Endothelial cell (in vitro differentiated cells): ENCODE data around the gene DICER1. TPM values are rescaled to one million over a fixed set of nuclear protein-coding genes. Genes with fewer than 3 reads are reported as not detected.
A peak's percentile ranks its signal among the peaks of the same experiment; 100 is the strongest.

ENCODE experiments used
- DNase-seq: peaks from one replicate; pipeline ENCODE4 v3.0.0; 2021; ENCODE audit warnings: low spot score
- H3K27ac Mint-ChIP-seq: one replicate; pipeline ENCODE4 v1.8.0; 2021; ENCODE audit warnings: mixed read lengths, inconsistent platforms; ENCODE audit not compliant: unreplicated experiment
- H3K27me3 Mint-ChIP-seq: one replicate; pipeline ENCODE4 v1.8.0; 2021; ENCODE audit warnings: mild to moderate bottlenecking, moderate library complexity, mixed read lengths, inconsistent platforms; ENCODE audit not compliant: unreplicated experiment
- H3K36me3 Mint-ChIP-seq: one replicate; pipeline ENCODE4 v1.8.0; 2021; ENCODE audit warnings: mild to moderate bottlenecking, low read depth, mixed read lengths, inconsistent platforms; ENCODE audit not compliant: unreplicated experiment
- H3K4me1 Mint-ChIP-seq: one replicate; pipeline ENCODE4 v1.8.0; 2021; ENCODE audit warnings: mild to moderate bottlenecking, mixed read lengths, inconsistent platforms; ENCODE audit not compliant: unreplicated experiment
- H3K4me3 Mint-ChIP-seq: one replicate; pipeline ENCODE4 v1.8.0; 2021; ENCODE audit warnings: mild to moderate bottlenecking, mixed read lengths, inconsistent platforms; ENCODE audit not compliant: unreplicated experiment
- H3K9me3 Mint-ChIP-seq: one replicate; pipeline ENCODE4 v1.8.0; 2021; ENCODE audit warnings: mixed read lengths, inconsistent platforms; ENCODE audit not compliant: unreplicated experiment
- CTCF ChIP-seq: fragments of 200-600 bp; sonication (generic); IDR thresholded peaks from one replicate; pipeline ENCODE4 v1.5.0; 2021; ENCODE audit warnings: antibody characterized with exemption; ENCODE audit not compliant: unreplicated experiment
- microRNA-seq: library from miRNA; unstranded; fragments of <30 nt; microRNA quantifications from one replicate; pipeline ENCODE4, GENCODE V29; 2020; ENCODE audit not compliant: unreplicated experiment
- total RNA-seq: library from RNA; stranded (reverse); fragmentation: NEBNext Ultra II Directional; extraction: Animal tissue kit (Norgen Biotek cat#: 25700); gene quantifications from one replicate; pipeline ENCODE4 v1.2.1, GENCODE V29; 2021; ENCODE audit not compliant: unreplicated experiment

Gene DICER1
- total RNA-seq, 1 donor from 2014 or later: 69.2 TPM

DNA sequence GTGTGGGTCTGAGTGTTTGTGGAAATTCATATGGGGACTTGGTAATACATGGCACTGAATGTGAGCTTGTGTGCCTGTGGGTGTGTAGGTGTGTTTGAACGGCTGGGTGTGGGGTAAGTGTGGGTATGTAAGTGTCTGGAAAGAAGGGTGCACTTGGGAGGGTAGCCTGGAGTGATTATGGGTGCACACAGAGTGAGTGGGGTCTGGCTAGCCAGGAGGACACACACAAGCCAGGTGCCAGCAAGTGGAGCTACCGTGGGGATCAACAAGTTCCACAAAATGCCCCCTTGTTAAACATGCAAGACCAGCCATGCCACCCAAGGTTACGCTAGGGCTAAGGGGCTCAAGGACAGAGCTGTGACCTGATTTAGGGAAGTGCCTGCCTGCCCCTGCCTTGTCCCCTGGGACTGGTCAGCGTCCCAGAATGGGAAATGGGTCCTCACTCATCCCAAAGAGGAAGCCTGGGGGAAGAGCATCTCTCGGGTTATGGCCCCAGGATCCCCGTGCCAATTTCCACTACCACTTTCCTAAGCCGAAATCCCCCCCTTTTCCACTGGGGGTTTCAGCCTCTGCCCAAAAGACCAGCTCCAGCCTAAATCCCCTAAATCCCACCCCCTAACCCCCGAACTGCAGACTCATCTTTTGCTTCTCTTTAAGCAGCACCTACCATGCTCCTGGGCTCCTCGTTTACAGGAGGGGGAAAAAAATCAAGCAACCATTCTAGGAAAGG, 118.6 kb downstream of the DICER1 start:
- TF ChIP-seq CTCF: no peak
- no peak for DNase-seq
- Mint-ChIP-seq H3K27ac (no peak overlapping the region), H3K9me3 (no peaks in the 10 kb centered on the region), H3K4me1 (no peaks in the 10 kb centered on the region), H3K36me3 (no peaks in the 10 kb centered on the region), H3K27me3 (peaks cover 4% of the 10 kb centered on the region), H3K4me3 (no peak overlapping the region)

- no peaks in the 10 kb centered on the region for H3K4me1 Mint-ChIP-seq
- no peak overlapping the region for H3K27ac Mint-ChIP-seq
- no peak overlapping the region for H3K4me3 Mint-ChIP-seq
- no peak for DNase-seq
- TF ChIP-seq CTCF: no peak
- H3K27me3 Mint-ChIP-seq: peaks cover 4% of the 10 kb centered on the region
- no peaks in the 10 kb centered on the region for H3K9me3 Mint-ChIP-seq
- H3K36me3 Mint-ChIP-seq: no peaks in the 10 kb centered on the region
Observed at GRCh38 chr14:95037273-95037672, 120.1 kb downstream of the DICER1 start.

Small RNA genes within 50 kb of the gene (microRNA-seq; reads per million reads assigned to microRNA genes)
- gene MIR3173: 6.7 reads per million, percentile 53 among the genes with 10 or more reads in this experiment

Other genes with a start within 250 kb of the DICER1 start
- gene CLMN, start 162.4 kb upstream of the DICER1 start, total RNA-seq: 0.46 TPM